ENCODE data around the gene RAB15. TPM values are rescaled to one million over a fixed set of nuclear protein-coding genes. Genes with fewer than 3 reads are reported as not detected.

RAB15 gene
- total RNA-seq, 1 donor from 2014 or later: 13.8 TPM

- no peak for DNase-seq
- Histone ChIP-seq H3K4me1 (no peaks in the 10 kb centered on the region), H3K9me3 (no peaks in the 10 kb centered on the region), H3K36me3 (peaks cover 8% of the 10 kb centered on the region), H3K27ac (no peak overlapping the region), H3K27me3 (ENCODE audit: low read depth) (no peaks in the 10 kb centered on the region), H3K4me3 (no peak overlapping the region)
- no peak for ATAC-seq
- intact Hi-C loops (cut with DNase I): no loop called here
- TF ChIP-seq, protein P1, sequence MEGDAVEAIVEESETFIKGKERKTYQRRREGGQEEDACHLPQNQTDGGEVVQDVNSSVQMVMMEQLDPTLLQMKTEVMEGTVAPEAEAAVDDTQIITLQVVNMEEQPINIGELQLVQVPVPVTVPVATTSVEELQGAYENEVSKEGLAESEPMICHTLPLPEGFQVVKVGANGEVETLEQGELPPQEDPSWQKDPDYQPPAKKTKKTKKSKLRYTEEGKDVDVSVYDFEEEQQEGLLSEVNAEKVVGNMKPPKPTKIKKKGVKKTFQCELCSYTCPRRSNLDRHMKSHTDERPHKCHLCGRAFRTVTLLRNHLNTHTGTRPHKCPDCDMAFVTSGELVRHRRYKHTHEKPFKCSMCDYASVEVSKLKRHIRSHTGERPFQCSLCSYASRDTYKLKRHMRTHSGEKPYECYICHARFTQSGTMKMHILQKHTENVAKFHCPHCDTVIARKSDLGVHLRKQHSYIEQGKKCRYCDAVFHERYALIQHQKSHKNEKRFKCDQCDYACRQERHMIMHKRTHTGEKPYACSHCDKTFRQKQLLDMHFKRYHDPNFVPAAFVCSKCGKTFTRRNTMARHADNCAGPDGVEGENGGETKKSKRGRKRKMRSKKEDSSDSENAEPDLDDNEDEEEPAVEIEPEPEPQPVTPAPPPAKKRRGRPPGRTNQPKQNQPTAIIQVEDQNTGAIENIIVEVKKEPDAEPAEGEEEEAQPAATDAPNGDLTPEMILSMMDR (IDR thresholded peaks at IDR 0.05): no peak
Observed at GRCh38 chr14:64955297-64955696, 16.8 kb downstream of the RAB15 start.

DNA sequence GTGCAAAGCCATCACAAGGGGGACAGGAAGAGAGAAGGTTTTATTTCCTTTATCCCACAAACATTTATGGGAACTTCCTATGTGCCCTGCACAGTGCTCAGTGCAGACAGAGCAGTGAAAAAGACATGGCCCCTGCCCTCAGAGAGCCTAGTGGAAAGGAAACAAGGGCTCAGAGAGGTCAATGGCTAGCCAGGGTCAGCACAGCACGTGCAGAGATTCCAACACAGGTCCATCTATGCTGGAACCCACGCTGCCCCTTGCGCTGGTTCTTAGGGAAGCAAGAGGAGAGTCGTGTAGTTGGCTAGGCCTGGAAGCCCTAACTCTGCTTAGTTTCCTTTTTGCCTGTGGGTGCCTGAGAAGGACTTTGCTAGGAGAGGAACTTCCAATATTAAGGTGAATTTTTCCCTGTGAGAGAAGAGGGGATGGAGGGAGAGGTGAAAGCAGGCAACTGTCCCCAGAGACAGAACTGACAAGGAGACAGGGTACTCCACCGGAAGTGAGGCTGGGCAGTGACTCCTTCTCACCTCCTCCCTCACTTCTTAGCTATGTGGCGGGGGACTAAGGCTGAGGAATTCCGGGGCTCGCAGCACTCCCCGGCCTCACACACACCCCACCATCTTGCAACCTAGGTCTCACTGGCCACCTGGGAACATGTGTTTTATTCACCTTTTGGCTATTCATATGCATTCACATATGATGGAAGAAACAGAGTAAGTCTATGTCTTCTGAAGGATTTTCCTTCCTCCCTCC is 17.5 kb downstream of the RAB15 start:
- Histone ChIP-seq H3K36me3 (peaks cover 11% of the 10 kb centered on the region), H3K4me3 (no peak overlapping the region), H3K4me1 (no peaks in the 10 kb centered on the region), H3K9me3 (no peaks in the 10 kb centered on the region), H3K27ac (no peak overlapping the region), H3K27me3 (ENCODE audit: low read depth) (no peaks in the 10 kb centered on the region)
- DNase-seq (no peak), ATAC-seq (no peak)
- intact Hi-C loops (cut with DNase I): no loop called here
- TF ChIP-seq, protein P1 (IDR thresholded peaks at IDR 0.05): no peak

DNA sequence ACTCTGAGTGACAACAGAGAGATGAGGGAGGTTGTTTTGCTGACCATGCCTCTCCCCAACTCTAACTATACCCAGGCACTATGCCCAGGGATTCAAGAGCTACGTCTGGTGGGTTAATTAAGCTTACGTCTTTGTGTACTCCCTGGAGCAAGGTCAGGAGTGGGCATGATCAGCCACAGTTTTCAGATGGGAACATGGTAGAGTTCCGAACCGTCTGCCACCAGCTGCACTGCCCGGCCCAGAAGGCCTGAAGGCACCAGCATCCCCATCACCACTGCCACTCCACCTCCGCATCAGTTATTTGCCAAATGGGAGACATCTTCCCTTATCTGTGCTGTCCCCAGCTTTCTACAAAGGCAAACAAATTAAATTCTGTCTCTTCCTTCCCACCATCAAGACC is 18.5 kb downstream of the RAB15 start:
- no peaks in the 10 kb centered on the region for H3K4me1 ChIP-seq
- TF ChIP-seq, protein P1 (IDR thresholded peaks at IDR 0.05): no peak
- H3K9me3 ChIP-seq: no peaks in the 10 kb centered on the region
- ATAC-seq (no peak), DNase-seq (no peak)
- peaks cover 11% of the 10 kb centered on the region for H3K36me3 ChIP-seq
- H3K27ac ChIP-seq: no peak overlapping the region
- H3K27me3 ChIP-seq (ENCODE audit: low read depth): no peaks in the 10 kb centered on the region
- intact Hi-C loops (cut with DNase I): no loop called here
- no peak overlapping the region for H3K4me3 ChIP-seq

DNA sequence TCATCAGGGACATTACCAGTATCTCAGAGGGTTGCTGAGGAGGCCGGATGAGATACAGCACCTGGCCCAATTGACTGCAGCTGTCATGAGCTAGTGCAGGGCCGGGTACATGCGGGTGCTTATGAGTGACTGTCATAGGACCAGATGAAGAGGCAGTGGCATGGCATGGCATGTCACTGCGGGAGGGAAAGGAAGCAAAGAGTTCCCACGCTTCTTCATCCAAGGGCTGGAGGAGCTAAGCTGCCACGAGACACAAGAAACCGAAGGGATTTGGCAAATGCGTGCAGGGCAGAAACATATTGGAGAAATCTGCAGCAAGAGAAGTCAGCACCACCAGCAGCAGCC is 18.9 kb downstream of the RAB15 start:
- intact Hi-C loops (cut with DNase I): no loop called here
- TF ChIP-seq, protein P1 (IDR thresholded peaks at IDR 0.05): no peak
- H3K4me1 ChIP-seq: no peaks in the 10 kb centered on the region
- H3K36me3 ChIP-seq: peaks cover 11% of the 10 kb centered on the region
- H3K27ac ChIP-seq: no peak overlapping the region
- no peak overlapping the region for H3K4me3 ChIP-seq
- no peaks in the 10 kb centered on the region for H3K27me3 ChIP-seq (ENCODE audit: low read depth)
- no peak for ATAC-seq
- no peak for DNase-seq
- H3K9me3 ChIP-seq: no peaks in the 10 kb centered on the region

- H3K4me3 ChIP-seq: no peak overlapping the region
- ATAC-seq (no peak), DNase-seq (no peak)
- H3K27me3 ChIP-seq (ENCODE audit: low read depth): no peaks in the 10 kb centered on the region
- no peak overlapping the region for H3K27ac ChIP-seq
- no peaks in the 10 kb centered on the region for H3K4me1 ChIP-seq
- no peaks in the 10 kb centered on the region for H3K9me3 ChIP-seq
- peaks cover 11% of the 10 kb centered on the region for H3K36me3 ChIP-seq
- TF ChIP-seq, protein P1 (IDR thresholded peaks at IDR 0.05): no peak
- intact Hi-C loops (cut with DNase I): no loop called here
Observed at GRCh38 chr14:64952598-64953309, 19.4 kb downstream of the RAB15 start.

Measured in lower lobe of right lung (tissue), 2 donors.